Neural cell (in vitro differentiated cells): ENCODE measurements around the gene BORCS5. TPM values are rescaled to one million over a fixed set of nuclear protein-coding genes. Genes with fewer than 3 reads are reported as not detected.
A peak's percentile ranks its signal among the peaks of the same experiment; 100 is the strongest.

Source experiments
- H2AFZ ChIP-seq: fragments of 200-600, 300-800 bp; sonication (generic), shearing (Covaris generic); 2 replicates; pipeline ENCODE4 v1.6.0; 2014; ENCODE audit warnings: low read depth, mild to moderate bottlenecking, antibody characterized with exemption, low read length, moderate library complexity
- H3F3A ChIP-seq: fragments of 200-600 bp; shearing (Covaris generic); 2 replicates; pipeline ENCODE4 v1.6.1; 2016; ENCODE audit warnings: mild to moderate bottlenecking, moderate library complexity, mixed read lengths, antibody characterized with exemption, low read length; ENCODE audit not compliant: insufficient read depth, poor library complexity, severe bottlenecking
- H3K27ac ChIP-seq: fragments of 200-600, 300-800 bp; sonication (generic), shearing (Covaris generic); 2 replicates; pipeline ENCODE4 v1.5.1; 2014; ENCODE audit warnings: mild to moderate bottlenecking, low read length, moderate library complexity
- H3K27me3 ChIP-seq: fragments of 300-800, 200-600 bp; sonication (generic), shearing (Covaris generic); 2 replicates; pipeline ENCODE4 v1.6.0; 2014; ENCODE audit warnings: mild to moderate bottlenecking, low read depth, low read length, moderate library complexity; ENCODE audit not compliant: insufficient read depth
- H3K36me3 ChIP-seq: fragments of 300-800, 200-600 bp; sonication (generic), shearing (Covaris generic); 2 replicates; pipeline ENCODE4 v1.5.1; 2014; ENCODE audit warnings: mild to moderate bottlenecking, antibody characterized with exemption, low read length, moderate library complexity; ENCODE audit not compliant: insufficient read depth
- H3K4me2 ChIP-seq: fragments of 300-800, 200-600 bp; sonication (generic), shearing (Covaris generic); 2 replicates; pipeline ENCODE4 v1.6.0; 2014; ENCODE audit warnings: mild to moderate bottlenecking, low read length
- H3K4me3 ChIP-seq: fragments of 300-800, 200-600 bp; sonication (generic), shearing (Covaris generic); 2 replicates; pipeline ENCODE4 v1.5.1; 2014; ENCODE audit warnings: mild to moderate bottlenecking, low read length, moderate library complexity
- H3K79me2 ChIP-seq: fragments of 200-600 bp; shearing (Covaris generic); replicated peaks from 2 replicates; pipeline ENCODE4 v1.6.0; 2014; ENCODE audit warnings: mild to moderate bottlenecking, low read length, moderate library complexity; ENCODE audit not compliant: insufficient read depth
- H3K9ac ChIP-seq: fragments of 300-800, 200-600 bp; sonication (generic), shearing (Covaris generic); 2 replicates; pipeline ENCODE4 v1.6.1; 2016; ENCODE audit warnings: mild to moderate bottlenecking, low read length, mixed read lengths
- H3K9me2 ChIP-seq: fragments of 200-600 bp; shearing (Covaris generic); 2 replicates; pipeline ENCODE4 v1.6.1; 2016; ENCODE audit warnings: mild to moderate bottlenecking, low read length, mixed read lengths; ENCODE audit not compliant: insufficient read depth
- H3K9me3 ChIP-seq: fragments of 200-600, 300-800 bp; sonication (generic), shearing (Covaris generic); 2 replicates; pipeline ENCODE4 v1.6.1; 2016; ENCODE audit warnings: mild to moderate bottlenecking, mixed run types, low read length, moderate library complexity, mixed read lengths
- H4K20me1 ChIP-seq: fragments of 200-600 bp; shearing (Covaris generic); 2 replicates; pipeline ENCODE4 v1.6.1; 2016; ENCODE audit warnings: mild to moderate bottlenecking, mixed run types; ENCODE audit not compliant: insufficient read depth
- CTCF ChIP-seq: fragments of 450-650 bp; IDR thresholded peaks from 2 replicates; pipeline ENCODE4 v1.5.1; 2014; ENCODE audit warnings: antibody characterized with exemption, mild to moderate bottlenecking, moderate library complexity; ENCODE audit not compliant: poor library complexity, severe bottlenecking
- EP300 ChIP-seq: fragments of 450-650 bp; conservative IDR thresholded peaks from 2 replicates; pipeline ENCODE4 v1.6.1; 2014; ENCODE audit warnings: antibody characterized with exemption, mild to moderate bottlenecking, moderate library complexity; ENCODE audit not compliant: poor library complexity, severe bottlenecking
- EZH2 ChIP-seq: fragments of 200-600, 300-800 bp; shearing (Covaris generic), sonication (generic); IDR thresholded peaks from 2 replicates; pipeline ENCODE4 v1.6.1; 2014; ENCODE audit warnings: antibody characterized with exemption, low read length, borderline replicate concordance, mild to moderate bottlenecking; ENCODE audit not compliant: insufficient read depth, poor library complexity, severe bottlenecking
- MXI1 ChIP-seq: fragments of 450-650 bp; conservative IDR thresholded peaks from 2 replicates; pipeline ENCODE4 v1.6.1; 2014; ENCODE audit warnings: antibody characterized with exemption, mild to moderate bottlenecking; ENCODE audit not compliant: poor library complexity, severe bottlenecking
- POLR2AphosphoS5 ChIP-seq: IDR thresholded peaks from 2 replicates; pipeline ENCODE4 v1.6.1; 2012
- RAD21 ChIP-seq: fragments of 450-650 bp; conservative IDR thresholded peaks from 2 replicates; pipeline ENCODE4 v1.6.1; 2014; ENCODE audit warnings: antibody characterized with exemption, mild to moderate bottlenecking, moderate library complexity
- REST ChIP-seq: IDR thresholded peaks from 2 replicates; pipeline ENCODE4 v1.6.1; 2012; ENCODE audit warnings: borderline replicate concordance
- SMC3 ChIP-seq: fragments of 450-650 bp; conservative IDR thresholded peaks from 2 replicates; pipeline ENCODE4 v1.6.1; 2014; ENCODE audit warnings: antibody characterized with exemption, mild to moderate bottlenecking, moderate library complexity; ENCODE audit not compliant: poor library complexity
- TAF1 ChIP-seq: IDR thresholded peaks from 2 replicates; pipeline ENCODE4 v1.6.1; 2012; ENCODE audit warnings: low read depth
- polyA plus RNA-seq: library from polyadenylated mRNA; depleted of rRNA; stranded (reverse); fragments of >200 nt; gene quantifications from 2 replicates; pipeline ENCODE4 v1.2.3, GENCODE V29; 2014

The BORCS5 gene
- polyA plus RNA-seq, 1 donor from 2014 or later = 14.2 TPM

- Histone ChIP-seq H2AFZ (no peak overlapping the region), H3K27ac (peak overlapping the region; percentile 82), H3K27me3 (no peaks in the 10 kb centered on the region), H3K9me3 (no peaks in the 10 kb centered on the region), H3K9me2 (no peaks in the 10 kb centered on the region), H3F3A (no peaks in the 10 kb centered on the region), H3K79me2 (peaks cover 49% of the 10 kb centered on the region), H4K20me1 (no peaks in the 10 kb centered on the region), H3K4me3 (peak overlapping the region; percentile 67), H3K36me3 (no peaks in the 10 kb centered on the region), H3K9ac (peak overlapping the region; percentile 74), H3K4me2 (peak overlapping the region; percentile 85)
- no peak for TF ChIP-seq SMC3
- TF ChIP-seq EP300 = no peak
- no peak for TF ChIP-seq TAF1
- no peak for TF ChIP-seq EZH2
- TF ChIP-seq POLR2AphosphoS5 = no peak
- TF ChIP-seq MXI1 = no peak
- no peak for TF ChIP-seq CTCF
- no peak for TF ChIP-seq REST
- TF ChIP-seq RAD21 = no peak
Measured at GRCh38 chr12:12518919-12519318, 162.0 kb downstream of the BORCS5 start.

Other genes starting within 250 kb of the BORCS5 start
- gene LRP6, start 90.0 kb upstream of the BORCS5 start, polyA plus RNA-seq = 28.1 and 33.5 TPM in 2 replicates
- gene MANSC1, start 6.8 kb upstream of the BORCS5 start, polyA plus RNA-seq = 1.3 and 2.6 TPM in 2 replicates
- 39.5 and 42.5 TPM in 2 replicates for gene DUSP16, start 205.8 kb downstream of the BORCS5 start, polyA plus RNA-seq